Stimulated activated CD4-positive, alpha-beta T cell treated with anti-CD3 and anti-CD28 coated beads, Interleukin-12 subunit alpha, Interleukin-12 subunit beta, amount 100 ng/mL, for 48 hours (primary cell): ENCODE results near the gene OR4F6.
"Not testable (repeated sequence)": the region's sequence is repeated elsewhere in the genome, so short reads cannot be mapped to it uniquely, and the experiment has no call there.

Source experiments
- DNase-seq, 3 donors: peaks; one replicate each; pipeline ENCODE4 v3.0.0-alpha.2; 2020; ENCODE audit warnings: low read depth in 2 of 3, low spot score in 1 of 3

Gene OR4F6

GRCh38 chr15:101803209-101803608, at the start of gene OR4F6:
Gene OR4F6 (plus strand): TSS chr15:101803509. CDS start chr15:101805720, 2,211 bp downstream.
- DNase-seq = no peak

GRCh38 chr15:101764669-101765339, 38.5 kb upstream of the OR4F6 start:
- DNase-seq = not testable (repeated sequence)

- not testable (repeated sequence) for DNase-seq
These were observed 38.0 kb upstream of the OR4F6 start for GRCh38 chr15:101765340-101765671.

GRCh38 chr15:101765772-101766456, 37.4 kb upstream of the OR4F6 start:
- DNase-seq = no peak

- not testable (repeated sequence) for DNase-seq
These were observed 36.1 kb upstream of the OR4F6 start for GRCh38 chr15:101767083-101767640.

GRCh38 chr15:101772921-101773320, 30.4 kb upstream of the OR4F6 start:
- DNase-seq = no peak

GRCh38 chr15:101773496-101774100, 29.7 kb upstream of the OR4F6 start:
- DNase-seq = no peak

- DNase-seq = no peak
These were observed 28.2 kb upstream of the OR4F6 start for GRCh38 chr15:101775136-101775535.

- not testable (repeated sequence) for DNase-seq
These were observed 24.7 kb upstream of the OR4F6 start for GRCh38 chr15:101778576-101778975.

GRCh38 chr15:101780225-101780624, 23.1 kb upstream of the OR4F6 start:
- not testable (repeated sequence) for DNase-seq

- DNase-seq = no peak
These were observed 21.4 kb upstream of the OR4F6 start for GRCh38 chr15:101781928-101782327.

- no peak for DNase-seq
These were observed 18.7 kb upstream of the OR4F6 start for GRCh38 chr15:101784644-101785043.

GRCh38 chr15:101786422-101786821, 16.9 kb upstream of the OR4F6 start:
- not testable (repeated sequence) for DNase-seq

GRCh38 chr15:101788001-101788400, 15.3 kb upstream of the OR4F6 start:
- DNase-seq = not testable (repeated sequence)

GRCh38 chr15:101788503-101789269, 14.6 kb upstream of the OR4F6 start:
- not testable (repeated sequence) for DNase-seq

- not testable (repeated sequence) for DNase-seq
These were observed 12.6 kb upstream of the OR4F6 start for GRCh38 chr15:101790748-101791147.

- DNase-seq = not testable (repeated sequence)
These were observed 9.3 kb upstream of the OR4F6 start for GRCh38 chr15:101793981-101794380.

GRCh38 chr15:101795455-101795854, 7.9 kb upstream of the OR4F6 start:
- no peak for DNase-seq

GRCh38 chr15:101799665-101800064, 3.6 kb upstream of the OR4F6 start:
- DNase-seq = no peak

GRCh38 chr15:101801048-101801447, 2.3 kb upstream of the OR4F6 start:
- no peak for DNase-seq

- DNase-seq = no peak
These were observed 367 bp downstream of the OR4F6 start for GRCh38 chr15:101803676-101804075.
